ENCODE data around the gene SUGCT. TPM values are rescaled to one million over a fixed set of nuclear protein-coding genes. Genes with fewer than 3 reads are reported as not detected.
"Not testable (repeated sequence)": the region's sequence is repeated elsewhere in the genome, so short reads cannot be mapped to it uniquely, and the experiment has no call there.

Gene SUGCT
- total and polyA plus RNA-seq, 7 donors: 2.4 to 7.3 (median 3.2) TPM

GRCh38 chr7:40120020-40120419, 14.8 kb upstream of the SUGCT start:
- intact Hi-C loops (cut with DNase I): no loop called here
- no peak overlapping the region for H3K4me3 ChIP-seq
- 85 to 93% (median 88%) methylated on average over 5 of the region's 5 CpGs for WGBS, 3 donors
- TF ChIP-seq CTCF (IDR thresholded peaks at IDR 0.05): no peak
- no peaks in the 10 kb centered on the region for H3K27me3 ChIP-seq (ENCODE audit: insufficient read depth in 3 of 3, low read length in 2 of 3)
- no peaks in the 10 kb centered on the region for H3K4me1 ChIP-seq
- DNase-seq (no peak), ATAC-seq (no peak)
- H3K9me3 ChIP-seq: no peaks in the 10 kb centered on the region
- no peak overlapping the region for H3K27ac ChIP-seq
- no peaks in the 10 kb centered on the region for H3K36me3 ChIP-seq (ENCODE audit: insufficient read depth in 1 of 2, low read depth in 1 of 2)

- ATAC-seq; H3K4me1 ChIP-seq; H3K36me3 ChIP-seq (ENCODE audit: insufficient read depth in 1 of 2, low read depth in 1 of 2); DNase-seq; H3K27ac ChIP-seq; intact Hi-C loops (cut with DNase I); H3K27me3 ChIP-seq (ENCODE audit: insufficient read depth in 3 of 3, low read length in 2 of 3); H3K4me3 ChIP-seq; H3K9me3 ChIP-seq: not testable (repeated sequence)
- WGBS, 3 donors: 90 to 93% (median 93%) methylated on average over 14 of the region's 14 CpGs
Measured at GRCh38 chr7:40122100-40122939, 12.5 kb upstream of the SUGCT start.

GRCh38 chr7:40122940-40123254, 11.9 kb upstream of the SUGCT start:
- Histone ChIP-seq H3K4me1 (no peaks in the 10 kb centered on the region), H3K27me3 (ENCODE audit: insufficient read depth in 3 of 3, low read length in 2 of 3) (no peaks in the 10 kb centered on the region), H3K9me3 (no peaks in the 10 kb centered on the region), H3K4me3 (no peak overlapping the region), H3K36me3 (ENCODE audit: insufficient read depth in 1 of 2, low read depth in 1 of 2) (no peaks in the 10 kb centered on the region), H3K27ac (no peak overlapping the region)
- ATAC-seq: no peak
- no peak for TF ChIP-seq CTCF (IDR thresholded peaks at IDR 0.05)
- no peak for DNase-seq
- intact Hi-C loops (cut with DNase I): no loop called here
- 92 to 98% (median 93%) methylated on average over 2 of the region's 2 CpGs for WGBS, 3 donors

GRCh38 chr7:40133561-40134427, 1.0 kb upstream of the SUGCT start:
- no peak for DNase-seq
- Histone ChIP-seq H3K4me1 (peaks cover 33% of the 10 kb centered on the region), H3K36me3 (ENCODE audit: insufficient read depth in 1 of 2, low read depth in 1 of 2) (no peaks in the 10 kb centered on the region), H3K27ac (peak overlapping the region; percentile 97), H3K4me3 (peak overlapping the region; percentile 99), H3K27me3 (ENCODE audit: insufficient read depth in 3 of 3, low read length in 2 of 3) (no peaks in the 10 kb centered on the region), H3K9me3 (no peaks in the 10 kb centered on the region)
- 1 to 3% (median 1%) methylated on average over 30 to 36 of the region's 36 CpGs for WGBS, 3 donors
- intact Hi-C loops (cut with DNase I): loop anchor here (5.0 kb wide), 4 partner anchors 36 to 511 kb away; partner anchors contain the start of genes CDK13 (in 1 of the 2) and RALA (in 1 of the 2)
- ATAC-seq: peak; percentile 68 to 79 (median 71)
- no peak for TF ChIP-seq CTCF (IDR thresholded peaks at IDR 0.05)

- Histone ChIP-seq H3K9me3 (no peaks in the 10 kb centered on the region), H3K27ac (peak overlapping the region; percentile 97)
Measured at GRCh38 chr7:40135317-40135610, 459 bp downstream of the SUGCT start.

More at GRCh38 chr7:40135317-40135610, 459 bp downstream of the SUGCT start:
- peaks cover 26% of the 10 kb centered on the region for H3K4me1 ChIP-seq
- no peak for DNase-seq
- peak overlapping the region; percentile 99 for H3K4me3 ChIP-seq
- no peaks in the 10 kb centered on the region for H3K36me3 ChIP-seq (ENCODE audit: insufficient read depth in 1 of 2, low read depth in 1 of 2)
- no peak for ATAC-seq
- TF ChIP-seq CTCF (IDR thresholded peaks at IDR 0.05): no peak
- H3K27me3 ChIP-seq (ENCODE audit: insufficient read depth in 3 of 3, low read length in 2 of 3): no peaks in the 10 kb centered on the region
- WGBS, 3 donors: 2 to 5% (median 5%) methylated on average over 17 of the region's 17 CpGs
- intact Hi-C loops (cut with DNase I): loop anchor here in 1 of 2 donors (5.0 kb wide), 1 partner anchor 183 kb away; the partner anchor contains the start of gene CDK13
